Measurements from ENCODE around the gene SYT2.

SYT2 gene

GRCh38 chr1:202658251-202658759, 51.9 kb downstream of the SYT2 start:
- DNase-seq (ENCODE audit: extremely low read depth, low read depth) = no peak
- TF ChIP-seq, protein P1, sequence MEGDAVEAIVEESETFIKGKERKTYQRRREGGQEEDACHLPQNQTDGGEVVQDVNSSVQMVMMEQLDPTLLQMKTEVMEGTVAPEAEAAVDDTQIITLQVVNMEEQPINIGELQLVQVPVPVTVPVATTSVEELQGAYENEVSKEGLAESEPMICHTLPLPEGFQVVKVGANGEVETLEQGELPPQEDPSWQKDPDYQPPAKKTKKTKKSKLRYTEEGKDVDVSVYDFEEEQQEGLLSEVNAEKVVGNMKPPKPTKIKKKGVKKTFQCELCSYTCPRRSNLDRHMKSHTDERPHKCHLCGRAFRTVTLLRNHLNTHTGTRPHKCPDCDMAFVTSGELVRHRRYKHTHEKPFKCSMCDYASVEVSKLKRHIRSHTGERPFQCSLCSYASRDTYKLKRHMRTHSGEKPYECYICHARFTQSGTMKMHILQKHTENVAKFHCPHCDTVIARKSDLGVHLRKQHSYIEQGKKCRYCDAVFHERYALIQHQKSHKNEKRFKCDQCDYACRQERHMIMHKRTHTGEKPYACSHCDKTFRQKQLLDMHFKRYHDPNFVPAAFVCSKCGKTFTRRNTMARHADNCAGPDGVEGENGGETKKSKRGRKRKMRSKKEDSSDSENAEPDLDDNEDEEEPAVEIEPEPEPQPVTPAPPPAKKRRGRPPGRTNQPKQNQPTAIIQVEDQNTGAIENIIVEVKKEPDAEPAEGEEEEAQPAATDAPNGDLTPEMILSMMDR (IDR thresholded peaks at IDR 0.05; ENCODE audit: low read depth, low read length, missing control alignments) = no peak
- H3K4me3 ChIP-seq (replicated peaks; ENCODE audit: low read depth, low read length) = no peak overlapping the region

DNA sequence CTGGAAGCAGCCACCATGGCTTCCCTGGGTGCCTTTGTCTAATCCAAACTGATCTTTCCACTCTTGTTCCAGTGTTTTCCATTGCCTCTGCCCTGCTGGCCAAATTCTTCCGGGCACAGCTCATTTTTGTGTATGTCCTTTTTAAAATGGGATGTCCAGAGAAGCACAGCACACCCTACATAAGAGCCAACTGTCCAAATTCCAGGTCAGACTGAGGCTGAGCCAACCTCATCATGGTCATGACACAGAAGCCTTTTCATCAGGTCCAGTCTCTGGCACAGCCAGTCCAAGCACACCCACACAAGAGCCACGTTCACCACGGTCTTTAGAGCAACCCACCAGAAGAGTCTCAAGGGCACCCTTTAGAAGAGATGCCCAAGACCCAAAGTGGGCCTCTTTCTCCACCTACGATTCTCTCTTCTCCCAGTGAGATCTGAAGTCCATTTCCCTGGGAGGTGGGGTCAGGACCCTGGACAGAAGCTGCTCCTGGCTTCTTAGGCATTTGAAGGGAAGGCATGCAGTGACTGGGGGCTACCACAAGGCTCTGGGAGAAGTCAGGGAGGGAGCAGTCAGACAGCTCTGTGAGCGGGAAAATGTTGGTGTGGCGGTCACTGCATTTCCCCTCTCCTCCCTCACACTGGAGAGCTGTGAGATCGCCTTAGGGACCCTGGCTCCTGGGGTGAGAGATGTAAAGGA, 53.2 kb downstream of the SYT2 start:
- DNase-seq (ENCODE audit: extremely low read depth, low read depth) = peak; percentile 15
- H3K4me3 ChIP-seq (replicated peaks; ENCODE audit: low read depth, low read length) = no peak overlapping the region
- TF ChIP-seq, protein P1 (IDR thresholded peaks at IDR 0.05; ENCODE audit: low read depth, low read length, missing control alignments) = peak; percentile 8

- no peak overlapping the region for H3K4me3 ChIP-seq (replicated peaks; ENCODE audit: low read depth, low read length)
- TF ChIP-seq, protein P1 (IDR thresholded peaks at IDR 0.05; ENCODE audit: low read depth, low read length, missing control alignments) = peak; percentile 26
- DNase-seq (ENCODE audit: extremely low read depth, low read depth) = no peak
These were observed 54.2 kb downstream of the SYT2 start for GRCh38 chr1:202656057-202656456.

DNA sequence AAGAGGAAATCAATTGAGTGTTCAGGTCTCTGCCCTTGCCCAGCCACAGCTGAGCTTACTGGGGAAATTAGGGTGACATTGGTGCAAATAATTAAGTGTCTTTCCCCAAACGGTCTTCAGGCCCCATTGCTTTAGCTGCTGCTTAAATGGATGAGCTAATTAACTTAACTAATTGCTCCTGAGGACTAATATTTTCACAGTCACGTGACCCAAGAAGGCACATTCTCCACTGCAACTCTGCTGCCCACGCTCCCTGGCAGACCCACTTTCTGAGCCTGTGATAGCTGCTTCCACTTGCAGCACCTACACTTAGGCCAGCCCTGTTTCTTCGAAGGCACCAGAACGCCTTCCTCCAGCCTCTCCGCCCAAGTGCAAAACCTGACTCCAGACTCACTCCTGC, 56.2 kb downstream of the SYT2 start:
- TF ChIP-seq, protein P1 (IDR thresholded peaks at IDR 0.05; ENCODE audit: low read depth, low read length, missing control alignments) = no peak
- no peak overlapping the region for H3K4me3 ChIP-seq (replicated peaks; ENCODE audit: low read depth, low read length)
- no peak for DNase-seq (ENCODE audit: extremely low read depth, low read depth)

- no peak overlapping the region for H3K4me3 ChIP-seq (replicated peaks; ENCODE audit: low read depth, low read length)
- TF ChIP-seq, protein P1 (IDR thresholded peaks at IDR 0.05; ENCODE audit: low read depth, low read length, missing control alignments) = no peak
- DNase-seq (ENCODE audit: extremely low read depth, low read depth) = no peak
These were observed 60.5 kb downstream of the SYT2 start for GRCh38 chr1:202649553-202650392.

DNA sequence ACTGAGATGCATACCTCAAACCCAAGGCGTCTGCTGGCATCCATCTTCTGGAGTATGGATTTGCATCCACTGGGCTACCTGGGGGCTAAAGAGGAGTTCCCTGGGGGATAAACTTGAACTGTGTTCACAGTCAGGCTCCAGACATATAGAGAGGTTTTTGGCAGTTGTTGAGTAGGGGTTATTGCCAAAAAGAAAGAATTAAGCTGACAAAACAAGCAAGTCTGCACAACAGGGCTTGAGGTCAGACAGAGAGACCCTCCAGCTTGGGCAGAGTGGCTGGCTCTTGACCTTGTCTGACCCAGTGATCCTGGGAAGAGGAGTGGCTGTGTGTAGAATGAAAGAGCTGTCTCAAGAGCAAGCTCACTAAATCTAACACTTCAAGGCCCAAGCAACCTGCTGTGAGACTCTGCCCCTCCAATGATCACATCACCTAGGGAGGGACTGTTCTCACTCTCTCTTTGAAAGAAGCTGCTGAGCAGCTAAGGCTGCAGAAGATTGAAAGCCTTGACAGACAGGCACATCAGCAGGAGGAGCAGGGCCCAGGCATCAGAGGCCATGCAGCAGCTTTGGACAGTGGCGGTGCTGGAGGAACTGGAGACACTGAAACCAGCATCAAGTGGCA, 61.5 kb downstream of the SYT2 start:
- no peak overlapping the region for H3K4me3 ChIP-seq (replicated peaks; ENCODE audit: low read depth, low read length)
- TF ChIP-seq, protein P1 (IDR thresholded peaks at IDR 0.05; ENCODE audit: low read depth, low read length, missing control alignments) = no peak
- DNase-seq (ENCODE audit: extremely low read depth, low read depth) = no peak

Data from HFF-Myc (cell line).